Measurements from ENCODE around the gene ARL4A. TPM values are rescaled to one million over a fixed set of nuclear protein-coding genes. Genes with fewer than 3 reads are reported as not detected.

Gene ARL4A
- total RNA-seq, 2 experiments from 2014 or later: 7.5 to 10.4 TPM

GRCh38 chr7:12719141-12719919 is 31.9 kb downstream of the ARL4A start:
- H3K4me1 Mint-ChIP-seq: peaks cover 33% of the 10 kb centered on the region
- POLR2A ChIA-PET: interaction anchor here (0.7 kb wide), 1 partner anchor 12 kb away, joined by 3 read pairs; no protein-coding TSS in a partner anchor
- peak; percentile 60 for ATAC-seq
- H3K36me3 Mint-ChIP-seq (ENCODE audit: low read depth): no peaks in the 10 kb centered on the region
- peak; percentile 4 for DNase-seq
- intact Hi-C loops (cut with DNase I, micrococcal nuclease): no loop called here
- no peaks in the 10 kb centered on the region for H3K27me3 Mint-ChIP-seq
- no peaks in the 10 kb centered on the region for H3K9me3 Mint-ChIP-seq (ENCODE audit: low read depth)
- H3K27ac Mint-ChIP-seq: peak overlapping the region; percentile 52
- CTCF ChIA-PET: no interaction called here
- H3K4me3 Mint-ChIP-seq: no peak overlapping the region

GRCh38 chr7:12719981-12720865 is 32.8 kb downstream of the ARL4A start:
- no peak for ATAC-seq
- H3K9me3 Mint-ChIP-seq (ENCODE audit: low read depth): no peaks in the 10 kb centered on the region
- no peak overlapping the region for H3K4me3 Mint-ChIP-seq
- no peaks in the 10 kb centered on the region for H3K27me3 Mint-ChIP-seq
- DNase-seq: no peak
- POLR2A ChIA-PET: no interaction called here
- H3K36me3 Mint-ChIP-seq (ENCODE audit: low read depth): no peaks in the 10 kb centered on the region
- CTCF ChIA-PET: interaction anchor here (0.7 to 1.0 kb wide), 2 partner anchors 15 to 30 kb away, joined by 3 read pairs; no protein-coding TSS in a partner anchor
- peak overlapping the region; percentile 52 for H3K27ac Mint-ChIP-seq
- intact Hi-C loops (cut with DNase I, micrococcal nuclease): no loop called here
- H3K4me1 Mint-ChIP-seq: peaks cover 33% of the 10 kb centered on the region

DNA sequence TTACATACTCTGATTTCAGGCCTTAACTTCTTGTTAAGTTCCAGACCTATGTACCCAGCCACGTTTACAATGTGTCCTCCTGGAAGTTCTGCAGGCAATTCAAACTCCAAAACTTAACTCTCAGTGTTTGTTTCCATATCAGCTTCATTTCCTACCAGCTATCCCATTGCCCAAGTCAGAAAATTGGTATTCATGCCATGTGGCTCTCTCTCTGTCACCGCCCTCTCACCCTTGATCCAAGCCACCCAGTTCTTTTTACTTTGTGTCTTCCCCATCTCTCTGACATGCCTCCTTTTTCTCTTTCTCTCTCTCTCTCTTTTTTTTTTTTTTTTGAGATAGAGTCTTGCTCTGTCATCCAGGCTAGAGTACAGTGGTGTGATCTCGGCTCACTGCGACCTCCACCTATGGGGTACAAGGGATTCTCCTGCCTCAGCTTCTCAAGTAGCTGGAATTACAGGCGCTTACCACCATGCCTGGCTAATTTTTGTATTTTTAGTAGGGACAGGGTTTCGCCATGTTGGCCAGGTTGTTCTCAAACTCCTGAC is 33.9 kb downstream of the ARL4A start:
- H3K9me3 Mint-ChIP-seq (ENCODE audit: low read depth): no peaks in the 10 kb centered on the region
- H3K4me1 Mint-ChIP-seq: peaks cover 22% of the 10 kb centered on the region
- no peak for ATAC-seq
- intact Hi-C loops (cut with DNase I, micrococcal nuclease): no loop called here
- no peak overlapping the region for H3K27ac Mint-ChIP-seq
- DNase-seq: no peak
- H3K36me3 Mint-ChIP-seq (ENCODE audit: low read depth): no peaks in the 10 kb centered on the region
- H3K27me3 Mint-ChIP-seq: no peaks in the 10 kb centered on the region
- POLR2A ChIA-PET: interaction anchor here (0.7 kb wide), 1 partner anchor 47 kb away, joined by 4 read pairs; no protein-coding TSS in a partner anchor
- CTCF ChIA-PET: interaction anchor here (1.0 kb wide), 1 partner anchor 16 kb away, joined by 3 read pairs; no protein-coding TSS in a partner anchor
- no peak overlapping the region for H3K4me3 Mint-ChIP-seq

DNA sequence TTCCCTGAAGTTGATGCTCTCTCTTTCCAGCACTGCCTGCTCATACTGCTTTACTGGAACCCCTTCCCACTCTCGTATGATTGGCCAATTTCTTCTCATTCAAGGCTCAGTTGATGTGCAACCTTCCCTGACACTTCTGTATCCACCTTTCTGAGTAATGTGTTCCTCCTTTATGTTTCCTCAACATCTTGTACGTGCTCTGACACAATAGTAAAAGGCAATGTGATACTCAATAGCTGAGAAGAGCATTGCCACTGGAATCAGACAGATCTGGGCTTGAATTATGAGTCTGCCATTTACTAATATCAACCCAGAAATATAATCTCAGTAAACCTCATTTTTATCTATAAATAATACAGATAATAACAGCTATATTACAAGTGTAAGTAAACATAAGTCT is 34.7 kb downstream of the ARL4A start:
- ChIA-PET POLR2A (no interaction called here), CTCF (no interaction called here)
- no peak for ATAC-seq
- Mint-ChIP-seq H3K36me3 (ENCODE audit: low read depth) (no peaks in the 10 kb centered on the region), H3K9me3 (ENCODE audit: low read depth) (no peaks in the 10 kb centered on the region), H3K4me1 (peaks cover 22% of the 10 kb centered on the region), H3K4me3 (no peak overlapping the region), H3K27ac (no peak overlapping the region), H3K27me3 (no peaks in the 10 kb centered on the region)
- DNase-seq: no peak
- intact Hi-C loops (cut with DNase I, micrococcal nuclease): no loop called here

DNA sequence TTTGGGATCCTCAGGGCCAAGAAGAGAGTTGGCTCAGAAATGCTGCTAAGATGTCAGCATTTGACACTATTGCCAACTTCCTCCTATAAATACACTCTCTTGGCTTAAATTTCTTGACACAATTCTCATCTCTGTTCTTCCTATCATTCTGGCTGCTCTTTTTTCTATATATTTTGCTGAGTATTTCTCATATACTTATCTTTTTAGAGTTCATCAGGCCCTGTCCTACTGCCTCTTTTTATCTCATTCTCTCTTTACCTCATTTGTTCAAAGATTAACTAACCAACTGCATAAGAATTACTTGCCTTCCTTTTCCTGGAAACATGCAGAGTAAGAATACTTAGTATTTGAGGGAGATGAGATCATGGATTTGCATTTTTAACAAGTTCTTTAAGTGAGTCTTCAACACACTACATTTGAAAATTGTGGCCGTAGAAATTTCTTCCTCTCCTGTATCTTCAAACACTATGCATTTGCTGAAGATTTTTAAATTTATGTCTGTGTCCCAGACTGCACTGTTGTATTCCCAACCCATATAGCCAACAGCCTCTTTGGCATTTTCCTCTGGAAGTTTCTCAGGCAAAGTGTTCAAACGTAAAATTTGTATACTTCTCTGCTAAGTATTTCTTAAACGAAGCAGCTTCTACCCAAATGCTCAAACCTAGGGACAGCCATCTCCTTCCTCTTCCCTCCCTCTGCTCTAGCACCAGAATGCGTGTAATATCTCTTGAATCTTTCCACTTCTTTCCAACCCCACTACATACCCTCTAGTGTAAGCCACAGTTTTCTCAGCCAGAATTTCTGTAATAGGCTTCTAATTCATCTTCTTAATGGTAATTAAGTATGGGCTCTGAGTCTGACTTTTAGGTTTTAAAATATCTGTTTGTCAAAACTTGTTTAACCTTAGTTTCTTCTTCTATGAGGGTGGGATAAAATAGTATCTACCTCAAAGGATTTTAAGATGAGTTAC is 35.5 kb downstream of the ARL4A start:
- intact Hi-C loops (cut with DNase I, micrococcal nuclease): no loop called here
- Mint-ChIP-seq H3K4me3 (no peak overlapping the region), H3K27ac (peak overlapping the region; percentile 37), H3K27me3 (no peaks in the 10 kb centered on the region), H3K9me3 (ENCODE audit: low read depth) (no peaks in the 10 kb centered on the region), H3K36me3 (ENCODE audit: low read depth) (no peaks in the 10 kb centered on the region), H3K4me1 (peaks cover 22% of the 10 kb centered on the region)
- ChIA-PET POLR2A (no interaction called here), CTCF (interaction anchor here (0.6 kb wide), 1 partner anchor 297 kb away, joined by 3 read pairs; no protein-coding TSS in a partner anchor)
- no peak for ATAC-seq
- no peak for DNase-seq

DNA sequence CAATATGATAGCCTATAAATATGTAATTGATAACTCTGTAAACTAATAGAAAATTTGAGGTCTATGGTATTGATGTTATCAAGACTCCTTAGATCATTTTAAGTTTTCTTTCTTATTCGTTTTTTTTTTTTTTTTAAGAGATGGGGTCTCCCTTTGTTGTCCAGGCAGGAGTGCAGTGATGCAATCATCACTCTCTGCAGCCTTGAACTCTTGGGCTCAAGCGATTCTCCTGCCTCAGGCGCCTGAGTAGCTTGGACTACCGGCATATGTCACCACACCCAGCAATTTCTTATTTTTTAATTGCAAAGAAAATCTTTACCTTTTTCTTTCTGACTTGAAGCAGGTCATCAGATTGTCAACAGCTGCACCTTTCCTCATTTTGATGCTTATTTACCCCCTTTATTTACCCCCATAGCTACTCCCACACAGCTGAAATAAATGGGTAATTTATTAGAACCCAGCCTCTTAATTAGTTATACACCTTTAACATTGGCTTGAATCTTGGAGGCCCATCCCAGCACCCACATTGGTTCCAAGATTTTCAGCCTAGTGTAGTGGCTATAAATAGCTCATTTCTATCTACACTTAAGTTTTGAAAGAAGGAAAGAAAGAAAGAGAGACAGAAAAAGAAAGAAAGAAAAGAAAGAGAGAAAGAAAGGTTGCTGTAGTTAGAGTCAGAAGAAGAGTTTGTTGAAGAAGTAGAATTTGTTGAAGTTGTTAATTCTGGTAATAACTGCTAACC is 38.3 kb downstream of the ARL4A start:
- Mint-ChIP-seq H3K4me1 (peaks cover 16% of the 10 kb centered on the region), H3K4me3 (no peak overlapping the region), H3K27ac (no peak overlapping the region), H3K36me3 (ENCODE audit: low read depth) (no peaks in the 10 kb centered on the region), H3K9me3 (ENCODE audit: low read depth) (no peaks in the 10 kb centered on the region), H3K27me3 (no peaks in the 10 kb centered on the region)
- ChIA-PET CTCF (interaction anchor here (0.6 to 1.2 kb wide), 3 partner anchors 39 to 486 kb away, joined by 3 to 6 read pairs (median 5); partner anchors contain the start of gene ARL4A), POLR2A (no interaction called here)
- DNase-seq (no peak), ATAC-seq (no peak)
- intact Hi-C loops (cut with DNase I, micrococcal nuclease): no loop called here

DNA sequence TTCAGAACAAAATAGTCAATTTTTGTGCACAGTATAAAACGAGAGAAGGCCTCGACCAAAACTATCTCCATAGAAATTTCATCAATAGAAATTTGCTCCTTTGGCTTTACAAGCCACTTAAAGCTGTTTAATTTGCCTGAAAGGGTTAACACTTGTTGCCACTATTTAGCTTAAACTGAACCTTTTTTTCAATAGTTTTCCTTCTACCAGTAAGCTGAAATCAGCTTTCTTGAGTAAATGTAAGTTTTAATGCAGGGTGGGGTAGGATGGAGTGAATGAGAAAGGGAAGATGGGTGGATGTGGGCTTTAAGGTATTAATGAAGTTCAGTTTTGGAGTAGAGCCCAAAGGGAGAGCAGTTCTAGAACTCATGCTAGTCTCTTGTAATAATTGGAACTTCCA is 39.5 kb downstream of the ARL4A start:
- H3K27ac Mint-ChIP-seq: no peak overlapping the region
- no peaks in the 10 kb centered on the region for H3K27me3 Mint-ChIP-seq
- peaks cover 21% of the 10 kb centered on the region for H3K4me1 Mint-ChIP-seq
- ChIA-PET CTCF (no interaction called here), POLR2A (no interaction called here)
- no peaks in the 10 kb centered on the region for H3K9me3 Mint-ChIP-seq (ENCODE audit: low read depth)
- H3K4me3 Mint-ChIP-seq: no peak overlapping the region
- no peaks in the 10 kb centered on the region for H3K36me3 Mint-ChIP-seq (ENCODE audit: low read depth)
- no peak for DNase-seq
- intact Hi-C loops (cut with DNase I, micrococcal nuclease): no loop called here
- no peak for ATAC-seq

DNA sequence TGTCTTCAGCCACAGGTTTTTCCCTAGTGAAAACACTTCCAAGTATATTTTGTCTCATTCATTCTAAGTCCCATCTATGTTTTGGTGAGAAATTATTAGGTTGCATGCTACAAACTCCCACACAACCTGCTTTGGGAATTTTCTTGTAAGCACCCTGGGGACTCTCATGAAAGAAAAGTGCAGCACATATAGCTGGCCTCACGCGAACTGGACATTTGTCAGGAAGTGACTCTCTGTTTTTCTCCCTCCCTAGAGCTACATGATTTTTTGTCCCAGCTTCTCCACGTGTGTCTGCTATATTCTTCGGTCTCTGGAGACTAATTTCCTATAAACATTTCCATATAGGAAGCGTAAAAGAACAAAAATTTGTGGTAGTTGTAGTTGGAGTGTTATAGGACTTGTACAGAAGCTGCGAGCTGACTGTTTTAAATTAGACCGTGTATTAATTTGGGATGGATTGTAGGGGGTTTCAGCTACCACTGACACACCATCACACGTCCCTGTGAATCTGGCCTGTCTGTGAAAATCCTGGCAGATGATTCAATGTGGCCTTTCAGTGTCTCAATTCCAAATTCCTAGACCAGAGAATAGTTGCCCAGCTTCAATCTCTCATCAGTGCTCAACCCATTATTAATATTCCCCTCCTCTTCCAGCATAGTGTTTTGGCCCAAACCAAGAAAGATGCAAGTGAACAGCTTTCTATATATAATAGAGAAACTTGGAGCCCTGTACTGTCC is 40.2 kb downstream of the ARL4A start:
- H3K27me3 Mint-ChIP-seq: no peaks in the 10 kb centered on the region
- CTCF ChIA-PET: no interaction called here

GRCh38 chr7:12728192-12728538 is 40.7 kb downstream of the ARL4A start:
- ChIA-PET POLR2A (no interaction called here), CTCF (no interaction called here)
- Mint-ChIP-seq H3K4me1 (peaks cover 14% of the 10 kb centered on the region), H3K36me3 (ENCODE audit: low read depth) (no peaks in the 10 kb centered on the region), H3K9me3 (ENCODE audit: low read depth) (no peaks in the 10 kb centered on the region), H3K27me3 (no peaks in the 10 kb centered on the region), H3K27ac (no peak overlapping the region), H3K4me3 (no peak overlapping the region)
- ATAC-seq (no peak), DNase-seq (no peak)
- intact Hi-C loops (cut with DNase I, micrococcal nuclease): no loop called here

More for the DNA sequence above, 40.2 kb downstream of the ARL4A start:
- H3K9me3 Mint-ChIP-seq (ENCODE audit: low read depth): no peaks in the 10 kb centered on the region
- no peaks in the 10 kb centered on the region for H3K36me3 Mint-ChIP-seq (ENCODE audit: low read depth)
- POLR2A ChIA-PET: no interaction called here
- peaks cover 19% of the 10 kb centered on the region for H3K4me1 Mint-ChIP-seq
- ATAC-seq: no peak
- H3K27ac Mint-ChIP-seq: no peak overlapping the region
- intact Hi-C loops (cut with DNase I, micrococcal nuclease): no loop called here
- no peak for DNase-seq
- H3K4me3 Mint-ChIP-seq: no peak overlapping the region

DNA sequence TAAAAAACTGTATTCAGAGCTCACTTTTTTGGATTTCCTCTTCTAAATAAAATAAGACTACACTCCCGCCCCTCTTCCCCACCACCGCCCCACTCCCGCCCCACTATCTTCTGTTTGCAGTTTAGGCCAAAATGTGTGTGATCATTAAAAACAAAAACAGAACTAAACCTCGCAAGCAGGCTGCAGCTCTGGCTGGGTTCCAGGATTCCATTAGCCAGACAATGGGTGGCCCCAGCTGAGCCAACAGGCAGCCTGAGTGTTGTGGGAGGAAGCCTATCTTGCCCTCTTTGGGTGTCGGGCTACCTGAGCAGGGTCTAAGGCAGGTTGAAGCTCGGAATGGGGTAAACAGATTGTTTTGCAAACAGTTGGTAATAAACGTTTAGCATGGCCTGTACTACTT is 41.7 kb downstream of the ARL4A start:
- intact Hi-C loops (cut with DNase I, micrococcal nuclease): no loop called here
- DNase-seq (no peak), ATAC-seq (no peak)
- no peak overlapping the region for H3K4me3 Mint-ChIP-seq
- no peak overlapping the region for H3K27ac Mint-ChIP-seq
- peaks cover 13% of the 10 kb centered on the region for H3K4me1 Mint-ChIP-seq
- no peaks in the 10 kb centered on the region for H3K9me3 Mint-ChIP-seq (ENCODE audit: low read depth)
- no peaks in the 10 kb centered on the region for H3K36me3 Mint-ChIP-seq (ENCODE audit: low read depth)
- POLR2A ChIA-PET: no interaction called here
- no peaks in the 10 kb centered on the region for H3K27me3 Mint-ChIP-seq
- CTCF ChIA-PET: interaction anchor here (1.0 kb wide), 1 partner anchor 68 kb away, joined by 3 read pairs; no protein-coding TSS in a partner anchor
